ENCODE measurements around the gene CUL3. TPM values are rescaled to one million over a fixed set of nuclear protein-coding genes. Genes with fewer than 3 reads are reported as not detected.

The CUL3 gene
- total RNA-seq, 1 experiment from 2014 or later: 114 TPM

DNA sequence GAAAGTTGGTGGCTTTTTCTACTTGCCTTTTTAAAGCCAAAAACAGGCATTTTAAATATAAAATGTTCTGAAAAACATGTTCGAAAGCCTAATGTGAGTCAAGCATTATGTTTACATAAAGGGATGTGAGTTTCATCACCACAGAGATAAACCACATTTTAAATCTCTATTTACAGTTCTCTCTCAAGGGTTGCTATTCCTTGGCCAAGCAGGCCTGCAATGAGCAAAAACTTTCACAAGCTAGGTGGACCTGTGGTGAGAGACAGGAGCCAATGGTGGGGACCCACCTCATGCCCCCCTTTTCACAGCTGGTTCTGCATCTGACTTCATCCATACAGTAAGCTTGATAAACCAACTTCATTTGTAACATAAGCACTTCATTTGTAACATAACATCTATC is 65.1 kb downstream of the CUL3 start:
- Mint-ChIP-seq H3K27ac (peak overlapping the region in 1 of 3 experiments; percentile 16; a peak in 1 of 7 replicates), H3K27me3 (ENCODE audit: low read depth) (no peaks in the 10 kb centered on the region), H3K4me1 (peaks cover 21 to 26% of the 10 kb centered on the region in 2 experiments), H3K9me3 (no peaks in the 10 kb centered on the region), H3K36me3 (ENCODE audit: insufficient read depth in 1 of 3, low read depth in 3 of 3) (peaks cover 2 to 10% (median 4%) of the 10 kb centered on the region in 3 experiments; a peak in 4 of 7 replicates), H3K4me3 (no peak overlapping the region)
- H2AFZ ChIP-seq (ENCODE audit: low read length): no peak overlapping the region
- no peak overlapping the region for H3K4me2 ChIP-seq (ENCODE audit: insufficient read depth, insufficient read length, low read length)
- no peak overlapping the region for H3K23ac ChIP-seq (ENCODE audit: insufficient read length, low read depth, low read length)
- H4K20me1 ChIP-seq (ENCODE audit: control insufficient read depth, insufficient read depth, insufficient read length): no peaks in the 10 kb centered on the region
- no peak overlapping the region for H3K18ac ChIP-seq (ENCODE audit: insufficient read length, low read depth, low read length)
- no peak overlapping the region for H2BK20ac ChIP-seq (ENCODE audit: low read depth, low read length, poor library complexity, severe bottlenecking)
- H2BK15ac ChIP-seq (ENCODE audit: low read depth, low read length): no peak overlapping the region
- H3K79me1 ChIP-seq (ENCODE audit: insufficient read depth, low read depth, low read length, poor library complexity, severe bottlenecking): peaks cover 3% of the 10 kb centered on the region
- H3K14ac ChIP-seq (ENCODE audit: insufficient read depth, low read length): no peak overlapping the region
- no peak overlapping the region for H4K8ac ChIP-seq (replicated peaks; ENCODE audit: insufficient read length, low read depth, low read length)
- peaks cover 11% of the 10 kb centered on the region; the same call in 1 of the 2 replicates for H3K79me2 ChIP-seq (ENCODE audit: insufficient read depth, low read length)
- H2BK120ac ChIP-seq (ENCODE audit: low read depth, low read length, poor library complexity, severe bottlenecking): no peak overlapping the region
- H3K27ac ChIP-seq (ENCODE audit: insufficient read length, low read depth, low read length): no peak overlapping the region
- no peak for DNase-seq
- H2AK5ac ChIP-seq (ENCODE audit: insufficient read length, low read length): no peak overlapping the region
- H2BK5ac ChIP-seq (ENCODE audit: insufficient read length, low read length): no peak overlapping the region
- no peak overlapping the region for H3K56ac ChIP-seq (ENCODE audit: insufficient read length, low read depth, low read length)
- no CpG with 5 or more reads among the region's 1 CpG for WGBS (ENCODE audit: extremely low coverage, insufficient read length, low lambda C conversion rate)
- no peak overlapping the region for H3T11ph ChIP-seq (ENCODE audit: low read length)
- no peaks in the 10 kb centered on the region for H3K27me3 ChIP-seq (ENCODE audit: insufficient read depth, low read length)
- TF ChIP-seq, protein P1, sequence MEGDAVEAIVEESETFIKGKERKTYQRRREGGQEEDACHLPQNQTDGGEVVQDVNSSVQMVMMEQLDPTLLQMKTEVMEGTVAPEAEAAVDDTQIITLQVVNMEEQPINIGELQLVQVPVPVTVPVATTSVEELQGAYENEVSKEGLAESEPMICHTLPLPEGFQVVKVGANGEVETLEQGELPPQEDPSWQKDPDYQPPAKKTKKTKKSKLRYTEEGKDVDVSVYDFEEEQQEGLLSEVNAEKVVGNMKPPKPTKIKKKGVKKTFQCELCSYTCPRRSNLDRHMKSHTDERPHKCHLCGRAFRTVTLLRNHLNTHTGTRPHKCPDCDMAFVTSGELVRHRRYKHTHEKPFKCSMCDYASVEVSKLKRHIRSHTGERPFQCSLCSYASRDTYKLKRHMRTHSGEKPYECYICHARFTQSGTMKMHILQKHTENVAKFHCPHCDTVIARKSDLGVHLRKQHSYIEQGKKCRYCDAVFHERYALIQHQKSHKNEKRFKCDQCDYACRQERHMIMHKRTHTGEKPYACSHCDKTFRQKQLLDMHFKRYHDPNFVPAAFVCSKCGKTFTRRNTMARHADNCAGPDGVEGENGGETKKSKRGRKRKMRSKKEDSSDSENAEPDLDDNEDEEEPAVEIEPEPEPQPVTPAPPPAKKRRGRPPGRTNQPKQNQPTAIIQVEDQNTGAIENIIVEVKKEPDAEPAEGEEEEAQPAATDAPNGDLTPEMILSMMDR (conservative IDR thresholded peaks at IDR 0.05): no peak
- no peak overlapping the region for H2BK12ac ChIP-seq (ENCODE audit: insufficient read length, low read depth, low read length)
- no peak overlapping the region for H4K91ac ChIP-seq (ENCODE audit: insufficient read length, low read depth, low read length)
- H3K23me2 ChIP-seq (ENCODE audit: insufficient read length, low read depth, low read length, poor library complexity, severe bottlenecking): no peaks in the 10 kb centered on the region
- H3K4me1 ChIP-seq (ENCODE audit: insufficient read depth, low read length): peaks cover 3% of the 10 kb centered on the region
- no peak overlapping the region for H3K4ac ChIP-seq (ENCODE audit: low read depth, low read length)
- H3K9ac ChIP-seq (ENCODE audit: extremely low read depth, insufficient read length, low read length): no peak overlapping the region
- H3K9me3 ChIP-seq (ENCODE audit: control insufficient read depth, low read depth, low read length): no peaks in the 10 kb centered on the region
- no peak overlapping the region for H4K5ac ChIP-seq (ENCODE audit: insufficient read length, low read depth, low read length)

Data from H9 (cell line).